ENCODE data around the gene BORA.
A peak's percentile ranks its signal among the peaks of the same experiment; 100 is the strongest.
"Not testable (repeated sequence)": the region's sequence is repeated elsewhere in the genome, so short reads cannot be mapped to it uniquely, and the experiment has no call there.

The BORA gene

DNA sequence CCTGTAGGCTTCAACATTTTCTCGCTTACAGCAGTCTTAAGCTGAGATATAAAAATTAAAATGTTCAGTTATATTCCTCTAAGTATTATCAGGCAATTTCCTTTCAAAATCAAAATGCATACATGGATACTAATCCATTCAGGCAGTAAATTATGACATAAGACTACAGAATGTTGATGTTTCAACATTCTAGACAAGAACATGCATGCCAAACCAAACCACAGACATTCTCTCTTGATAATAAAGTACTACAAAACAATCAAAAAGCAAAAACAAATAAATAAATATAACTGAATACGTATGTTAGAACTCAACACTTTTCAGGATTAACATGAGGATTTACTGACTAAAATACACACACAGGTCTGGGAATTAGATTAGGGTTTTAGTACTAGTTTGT is 46.3 kb downstream of the BORA start:
- no peak for DNase-seq

DNA sequence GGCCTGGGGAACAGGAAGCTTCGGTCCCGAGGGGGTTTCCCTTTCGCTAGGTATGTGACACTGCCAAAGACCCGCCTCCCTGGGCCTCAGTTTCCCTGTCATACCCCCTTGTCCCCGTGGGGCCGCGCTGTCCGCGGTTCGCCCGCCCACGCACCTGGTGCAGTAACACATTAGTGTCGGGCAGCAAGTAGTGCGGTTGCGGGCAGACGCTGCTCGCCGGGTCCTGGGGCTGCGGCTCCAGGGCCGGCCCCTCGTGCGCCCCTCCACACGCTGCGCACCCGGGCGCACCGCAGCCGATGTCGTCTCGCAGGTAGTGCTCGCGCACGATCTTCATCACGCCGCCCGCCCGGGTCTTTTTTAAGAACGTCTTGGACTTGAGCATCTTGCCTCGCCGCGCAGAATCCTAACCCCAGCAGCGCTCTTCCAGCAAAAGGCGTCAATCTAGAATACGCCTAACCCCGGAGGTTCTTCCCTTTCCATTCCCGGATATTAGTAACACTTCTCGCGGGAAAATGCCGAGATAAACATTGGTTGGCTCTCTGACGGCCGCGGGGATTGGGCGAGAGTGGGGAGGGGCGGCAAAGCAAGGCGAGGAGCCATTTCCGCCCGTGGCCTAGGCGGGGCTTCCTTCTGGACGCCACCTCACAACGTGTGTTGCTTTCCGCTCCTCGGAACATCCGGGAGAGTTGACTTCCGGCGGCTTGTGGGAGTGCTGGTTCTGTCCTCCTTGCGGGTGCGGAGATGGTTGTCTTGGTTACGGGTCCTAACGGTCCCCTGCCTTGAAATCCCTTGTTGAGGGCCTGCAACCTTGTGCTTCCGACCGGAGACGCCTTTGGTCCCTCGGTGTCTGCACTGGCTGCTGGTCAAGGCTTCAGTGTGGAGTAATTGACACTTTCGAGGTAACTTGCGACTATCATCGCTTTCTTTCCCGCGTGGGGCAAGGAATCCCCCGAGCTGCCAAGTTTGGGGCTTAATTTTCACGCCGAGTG is 54.0 kb downstream of the BORA start, which contains the start of the genes DIS3 and PIBF1:
Gene DIS3 (minus strand): TSS at position 450 of the 989 bp plus-strand sequence. CDS start 68 bp downstream, at position 382.
Gene PIBF1 (plus strand): TSS at position 683 of the 989 bp plus-strand sequence. CDS start 1,337 bp downstream, outside the sequence.
- DNase-seq: peak; percentile 96 to 97

DNA sequence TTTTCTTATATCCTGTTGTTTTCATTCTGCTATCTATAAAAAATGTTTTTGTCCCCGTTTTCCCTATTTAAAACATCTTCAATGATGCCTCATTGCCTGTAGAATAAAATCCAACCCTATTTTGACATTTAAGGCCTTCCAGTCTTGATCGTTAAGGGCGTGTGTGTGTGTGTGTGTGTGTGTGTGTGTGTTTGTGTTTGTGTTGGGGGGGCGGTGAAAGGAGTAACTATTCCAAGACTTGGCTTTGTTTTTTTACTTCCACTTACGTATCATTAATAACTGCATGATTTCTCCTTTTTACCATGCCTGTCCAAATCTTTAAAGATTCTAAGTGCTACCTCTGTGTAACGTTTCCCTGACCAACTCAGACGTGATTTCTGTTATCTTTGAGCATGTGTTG is 55.0 kb downstream of the BORA start:
- no peak for DNase-seq

DNA sequence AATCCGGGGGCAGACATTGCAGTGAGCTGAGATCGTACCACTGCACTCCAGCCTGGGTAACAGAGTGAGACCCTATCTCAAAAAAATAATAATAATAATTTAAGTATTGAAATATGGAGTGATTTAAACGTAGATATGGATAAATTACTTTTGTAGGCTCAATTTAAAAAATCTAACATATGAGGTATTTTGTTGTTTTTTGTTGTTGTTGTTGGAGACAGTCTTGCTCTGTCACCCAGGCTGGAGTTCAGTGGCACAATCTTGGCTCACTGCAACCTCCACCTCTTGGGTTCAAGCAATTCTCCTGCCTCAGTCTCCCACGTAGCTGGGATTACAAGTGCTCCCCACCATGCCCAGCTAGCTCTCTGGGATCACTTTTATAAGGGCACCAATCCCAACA is 57.0 kb downstream of the BORA start:
- DNase-seq: not testable (repeated sequence)

DNA sequence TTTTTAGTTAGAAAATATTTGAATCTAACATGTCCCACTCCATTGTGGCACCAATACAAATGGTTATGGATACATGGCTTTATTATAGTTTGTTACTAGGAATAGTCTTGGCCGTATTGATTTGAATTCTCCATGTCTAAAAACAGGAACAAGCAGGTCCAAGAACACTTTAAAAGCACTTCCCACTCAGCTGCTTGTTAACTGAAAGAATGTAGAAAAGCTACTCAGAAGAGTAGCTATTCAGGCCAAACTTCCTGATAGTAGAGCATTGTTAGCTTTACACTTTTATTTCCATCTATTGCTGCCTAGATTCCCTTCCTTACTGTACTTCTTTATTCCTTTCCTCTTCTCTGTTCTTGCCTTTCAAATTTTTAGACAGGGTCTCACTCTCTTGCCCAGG is 61.1 kb downstream of the BORA start:
- no peak for DNase-seq

DNA sequence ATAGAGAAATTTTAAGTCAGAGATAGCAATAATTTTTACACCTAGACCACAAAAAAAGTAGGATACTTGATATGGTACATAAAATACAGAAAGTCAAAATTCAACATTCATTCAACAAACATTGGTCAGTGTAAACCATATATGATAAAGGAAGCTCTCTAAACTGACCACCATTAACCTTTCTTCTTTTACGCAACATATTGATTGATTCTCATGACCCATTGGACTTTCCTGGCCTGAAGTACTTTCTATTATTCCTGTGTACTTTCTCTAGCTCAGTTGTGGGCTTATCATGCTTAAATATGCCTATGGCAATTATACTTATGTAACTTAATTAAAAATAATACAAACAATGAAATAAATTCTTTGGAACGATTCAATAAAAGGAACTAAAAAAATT is 64.9 kb downstream of the BORA start:
- no peak for DNase-seq

DNA sequence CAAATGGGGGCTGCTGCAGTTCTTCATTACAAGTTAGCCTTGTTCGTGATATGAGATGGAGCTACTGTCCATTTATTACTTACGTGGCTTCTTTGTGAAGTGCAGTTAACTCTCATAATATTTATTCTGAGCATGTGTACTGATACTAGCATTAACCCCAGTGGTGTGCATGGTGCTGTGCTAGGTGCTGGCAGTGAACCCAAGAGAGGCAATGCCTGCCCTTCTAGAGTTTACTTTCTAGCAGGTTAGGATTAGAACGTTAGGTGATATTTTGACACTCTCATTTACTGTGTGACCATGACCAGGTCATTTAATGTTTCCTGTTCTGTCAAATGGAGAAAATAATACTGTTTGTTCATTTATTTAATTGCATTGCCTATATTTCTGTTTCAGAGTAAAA is 71.1 kb downstream of the BORA start:
- no peak for DNase-seq

DNA sequence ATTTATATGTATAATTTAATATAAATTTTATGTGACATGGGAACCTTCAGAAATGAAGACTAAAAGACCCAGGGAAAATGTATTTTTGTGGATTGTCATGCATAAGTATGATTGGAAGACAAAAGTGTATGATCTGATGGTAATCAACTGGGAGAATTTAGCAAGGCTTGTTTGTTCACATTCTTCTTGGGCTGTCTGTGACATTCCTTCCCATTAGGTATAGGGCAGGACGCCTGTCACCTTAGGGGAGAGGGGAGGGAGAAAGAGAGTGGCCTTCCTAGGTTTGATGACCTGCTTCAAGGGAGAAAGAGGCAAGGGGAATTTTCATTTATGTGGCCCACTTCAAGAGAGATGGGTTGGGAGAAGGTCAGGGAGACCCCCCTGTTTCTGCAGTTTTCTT is 76.6 kb downstream of the BORA start:
- no peak for DNase-seq

Data from activated CD4-positive, alpha-beta T cell treated with anti-CD3 and anti-CD28 coated beads, Interleukin-2, amount 50 U/mL, for 48 hours (primary cell).